Calu3 (cell line): ENCODE data around the gene ZNF710. TPM values are rescaled to one million over a fixed set of nuclear protein-coding genes. Genes with fewer than 3 reads are reported as not detected.
"Not testable (repeated sequence)": the region's sequence is repeated elsewhere in the genome, so short reads cannot be mapped to it uniquely, and the experiment has no call there.

ENCODE experiments used
- BruUV-seq: library from RNA; stranded (reverse); fragments of 400-500 nt; replicated peaks from 2 replicates; lab custom pipeline; 2021; lab: Mats Ljungman, UMichigan
- CTCF ChIA-PET: fragments of 300-600 bp; sonication (Branson Sonifier 250); formaldehyde crosslinking; loops from one replicate; lab custom pipeline; 2022; ENCODE audit warnings: antibody characterized with exemption; lab: Charles Lee
- DNase-seq: peaks from one replicate; pipeline ENCODE4 v3.0.0; 2022
- H3K27ac Mint-ChIP-seq: one replicate; pipeline ENCODE4 v1.8.0; 2022; ENCODE audit warnings: mixed read lengths; ENCODE audit not compliant: unreplicated experiment
- H3K27me3 Mint-ChIP-seq: one replicate; pipeline ENCODE4 v1.8.0; 2022; ENCODE audit warnings: mixed read lengths; ENCODE audit not compliant: unreplicated experiment
- H3K36me3 Mint-ChIP-seq: one replicate; pipeline ENCODE4 v1.8.0; 2022; ENCODE audit warnings: mild to moderate bottlenecking, moderate library complexity, mixed read lengths; ENCODE audit not compliant: insufficient read depth, unreplicated experiment
- H3K4me1 Mint-ChIP-seq: one replicate; pipeline ENCODE4 v1.8.0; 2022; ENCODE audit warnings: mild to moderate bottlenecking, low read depth, mixed read lengths; ENCODE audit not compliant: unreplicated experiment
- H3K4me3 Mint-ChIP-seq: one replicate; pipeline ENCODE4 v1.8.0; 2022; ENCODE audit warnings: mild to moderate bottlenecking, low read depth, moderate library complexity, mixed read lengths; ENCODE audit not compliant: unreplicated experiment
- H3K9me3 Mint-ChIP-seq: one replicate; pipeline ENCODE4 v1.8.0; 2022; ENCODE audit warnings: low read depth, mixed read lengths; ENCODE audit not compliant: unreplicated experiment
- CTCF ChIP-seq: fragments of 200-600 bp; IDR thresholded peaks from one replicate; pipeline ENCODE4 v1.8.0; 2022; ENCODE audit warnings: antibody characterized with exemption; ENCODE audit not compliant: unreplicated experiment
- intact Hi-C: fragments of 100-400 bp; cut with micrococcal nuclease; formaldehyde crosslinking; loops from one replicate; pipeline ENCODE4 v1.10.0; 2022; ENCODE audit not compliant: unreplicated experiment
- total RNA-seq: library from RNA; stranded (reverse); gene quantifications from 2 replicates; pipeline ENCODE4 v1.2.3, GENCODE V29; 2022

ZNF710 gene
- total RNA-seq, 1 experiment from 2014 or later, result 15.4 TPM

- H3K36me3 Mint-ChIP-seq, result peaks cover 5% of the 10 kb centered on the region
- intact Hi-C loops, result no loop called here
- H3K4me1 Mint-ChIP-seq, result no peaks in the 10 kb centered on the region
- no TSS peak for BruUV-seq
- H3K9me3 Mint-ChIP-seq, result no peaks in the 10 kb centered on the region
- no peak for DNase-seq
- TF ChIP-seq CTCF, result no peak
- CTCF ChIA-PET, result interaction anchor here (0.6 to 0.8 kb wide), 2 partner anchors 53 to 409 kb away, joined by 3 to 6 read pairs; no protein-coding TSS in a partner anchor
- H3K4me3 Mint-ChIP-seq, result no peak overlapping the region
- H3K27ac Mint-ChIP-seq, result no peak overlapping the region
- no peaks in the 10 kb centered on the region for H3K27me3 Mint-ChIP-seq
Measured at GRCh38 chr15:90064911-90065681, 64.0 kb downstream of the ZNF710 start.

- Mint-ChIP-seq H3K36me3 (peaks cover 5% of the 10 kb centered on the region), H3K4me1 (no peaks in the 10 kb centered on the region), H3K4me3 (no peak overlapping the region), H3K27me3 (no peaks in the 10 kb centered on the region), H3K9me3 (no peaks in the 10 kb centered on the region), H3K27ac (no peak overlapping the region)
- intact Hi-C loops, result no loop called here
- BruUV-seq, result no TSS peak
- DNase-seq, result no peak
- no peak for TF ChIP-seq CTCF
- CTCF ChIA-PET, result interaction anchor here (0.6 kb wide), 1 partner anchor 409 kb away, joined by 3 read pairs; no protein-coding TSS in a partner anchor
Measured at GRCh38 chr15:90065682-90066049, 64.5 kb downstream of the ZNF710 start.

GRCh38 chr15:90067181-90067952 lies 66.2 kb downstream of the ZNF710 start:
- no peak for DNase-seq
- Mint-ChIP-seq H3K27ac (no peak overlapping the region), H3K36me3 (peaks cover 5% of the 10 kb centered on the region), H3K4me3 (no peak overlapping the region), H3K9me3 (no peaks in the 10 kb centered on the region), H3K27me3 (no peaks in the 10 kb centered on the region), H3K4me1 (no peaks in the 10 kb centered on the region)
- no TSS peak for BruUV-seq
- CTCF ChIA-PET, result interaction anchor here (0.8 kb wide), 1 partner anchor 12 kb away, joined by 3 read pairs; no protein-coding TSS in a partner anchor
- intact Hi-C loops, result no loop called here
- no peak for TF ChIP-seq CTCF

GRCh38 chr15:90067953-90068606 lies 67.0 kb downstream of the ZNF710 start:
- CTCF ChIA-PET, result no interaction called here
- no TSS peak for BruUV-seq
- peaks cover 5% of the 10 kb centered on the region for H3K36me3 Mint-ChIP-seq
- H3K9me3 Mint-ChIP-seq, result no peaks in the 10 kb centered on the region
- no peaks in the 10 kb centered on the region for H3K27me3 Mint-ChIP-seq
- H3K4me3 Mint-ChIP-seq, result no peak overlapping the region
- H3K27ac Mint-ChIP-seq, result no peak overlapping the region
- H3K4me1 Mint-ChIP-seq, result no peaks in the 10 kb centered on the region
- DNase-seq, result no peak
- intact Hi-C loops, result no loop called here
- no peak for TF ChIP-seq CTCF

GRCh38 chr15:90070623-90071022 lies 69.5 kb downstream of the ZNF710 start:
- H3K36me3 Mint-ChIP-seq, BruUV-seq, H3K4me3 Mint-ChIP-seq, DNase-seq, H3K27ac Mint-ChIP-seq, H3K27me3 Mint-ChIP-seq, H3K4me1 Mint-ChIP-seq, H3K9me3 Mint-ChIP-seq: not testable (repeated sequence)
- CTCF ChIA-PET, result interaction anchor here (1.3 to 2.1 kb wide), 2 partner anchors 172 to 177 kb away, joined by 4 to 13 read pairs; partner anchors contain the start of gene AP3S2
- intact Hi-C loops, result loop anchor here (1.0 to 2.0 kb wide), 3 partner anchors 72 to 176 kb away; no protein-coding TSS in a partner anchor
